Upper lobe of left lung (tissue), 6 donors: ENCODE results near the gene LHX4. TPM values are rescaled to one million over a fixed set of nuclear protein-coding genes. Genes with fewer than 3 reads are reported as not detected.

Experiments used
- ATAC-seq, 2 donors: fragments of 200-7000 bp; cut with Tn5 transposase; one replicate each; pipeline ENCODE4 v1.9.1; 2022; ENCODE audit warnings: mild to moderate bottlenecking in 2 of 2, moderate library complexity in 2 of 2; ENCODE audit not compliant: low FRiP score in 2 of 2
- DNase-seq, 2 donors: peaks; one replicate each; pipeline ENCODE4 v3.0.0-alpha.2; 2019 to 2020
- H3K27ac ChIP-seq, 4 donors: fragments of 200-600 bp; sonication (generic); one replicate each; pipeline ENCODE4 v1.5.1; 2016 to 2019
- H3K27me3 ChIP-seq, 4 donors: fragments of 200-600 bp; sonication (generic); one replicate each; pipeline ENCODE4 v1.5.1; 2017 to 2019
- H3K36me3 ChIP-seq, 4 donors: fragments of 200-600 bp; sonication (generic); one replicate each; pipeline ENCODE4 v1.5.1; 2016 to 2019
- H3K4me1 ChIP-seq, 4 donors: fragments of 200-600 bp; sonication (generic); one replicate each; pipeline ENCODE4 v1.5.1; 2018 to 2019
- H3K4me3 ChIP-seq, 4 donors: fragments of 200-600 bp; sonication (generic); one replicate each; pipeline ENCODE4 v1.5.1; 2017 to 2019; ENCODE audit warnings: mild to moderate bottlenecking in 2 of 4, moderate library complexity in 1 of 4
- H3K9me3 ChIP-seq, 4 donors: fragments of 200-600 bp; sonication (generic); one replicate each; pipeline ENCODE4 v1.5.1; 2018 to 2019
- CTCF ChIP-seq, 6 experiments: fragments of 450-650 bp in 4 of 6; fragments of 200-600 bp in 2 of 6; sonication (generic) in 2 of 6; IDR thresholded peaks; one replicate each; pipeline ENCODE4 v1.5.1; 2016 to 2019; ENCODE audit warnings: antibody characterized with exemption in 6 of 6
- EP300 ChIP-seq, 4 donors: sonication (generic); formaldehyde crosslinking; IDR thresholded peaks; one replicate each; pipeline ENCODE4 v1.5.1; 2017; ENCODE audit warnings: antibody characterized with exemption in 4 of 4, control low read depth in 2 of 4
- POLR2A ChIP-seq, 4 donors: fragments of 450-650 bp; IDR thresholded peaks; one replicate each; pipeline ENCODE4 v1.5.1; 2016 to 2017; ENCODE audit warnings: antibody characterized with exemption in 4 of 4, mild to moderate bottlenecking in 2 of 4
- POLR2AphosphoS5 ChIP-seq, 2 donors: sonication (generic); formaldehyde crosslinking; IDR thresholded peaks; one replicate each; pipeline ENCODE4 v1.5.1; 2017; ENCODE audit warnings: antibody characterized with exemption in 2 of 2
- WGBS, 2 donors: methylation state at CpG; one replicate each; pipeline ENCODE4 v1.1.5; 2017 to 2018; 5-methylcytosine and 5-hydroxymethylcytosine counted together
- total RNA-seq, 6 donors: library from RNA; depleted of rRNA in 4 of 6; stranded (reverse); fragments of >200 nt in 4 of 6; gene quantifications; one replicate each; pipeline versions ENCODE4 v1.1.0 to v1.2.1, GENCODE V29; 2016 to 2021
- donor health status: DM: no; HTN: no; CAD: no; lungs with moderate emphysema.
- donor health status: DM: no; HTN: yes; CAD: no; lungs with severe emphysema.

Gene LHX4
- total RNA-seq, 6 donors from 2014 or later, result 0.17 to 1.0 (median 0.30) TPM; not detected in 3

- no peaks in the 10 kb centered on the region for H3K4me1 ChIP-seq
- TF ChIP-seq EP300 (IDR thresholded peaks at IDR 0.05), result no peak
- no peak for TF ChIP-seq POLR2A (IDR thresholded peaks at IDR 0.05)
- no peak for TF ChIP-seq POLR2AphosphoS5 (IDR thresholded peaks at IDR 0.05)
- no peak for TF ChIP-seq CTCF (IDR thresholded peaks at IDR 0.05)
- H3K27ac ChIP-seq, result no peak overlapping the region
- 90 to 93% methylated on average over 5 to 9 of the region's 9 CpGs for WGBS, 2 donors
- H3K27me3 ChIP-seq, result peaks cover 0 to 15% (median 7%) of the 10 kb centered on the region in 4 donors
- no peak for ATAC-seq
- no peak for DNase-seq
- no peak overlapping the region for H3K4me3 ChIP-seq
- no peaks in the 10 kb centered on the region for H3K9me3 ChIP-seq
- H3K36me3 ChIP-seq, result no peaks in the 10 kb centered on the region
Observed at GRCh38 chr1:180254496-180254819, 24.4 kb downstream of the LHX4 start.

- no peaks in the 10 kb centered on the region for H3K9me3 ChIP-seq
- TF ChIP-seq CTCF (IDR thresholded peaks at IDR 0.05), result no peak
- TF ChIP-seq POLR2AphosphoS5 (IDR thresholded peaks at IDR 0.05), result no peak
- TF ChIP-seq POLR2A (IDR thresholded peaks at IDR 0.05), result no peak
- TF ChIP-seq EP300 (IDR thresholded peaks at IDR 0.05), result no peak
- no peaks in the 10 kb centered on the region for H3K36me3 ChIP-seq
- peaks cover 0 to 19% (median 9%) of the 10 kb centered on the region in 4 donors for H3K27me3 ChIP-seq
- no peaks in the 10 kb centered on the region for H3K4me1 ChIP-seq
- no peak for ATAC-seq
- H3K27ac ChIP-seq, result no peak overlapping the region
- H3K4me3 ChIP-seq, result no peak overlapping the region
- 80 to 89% methylated on average over 1 to 11 of the region's 11 CpGs for WGBS, 2 donors
- DNase-seq, result no peak
Observed at GRCh38 chr1:180254854-180255253, 24.8 kb downstream of the LHX4 start.

- ATAC-seq (no peak), DNase-seq (no peak)
- 80 to 81% methylated on average over 14 to 18 of the region's 18 CpGs for WGBS, 2 donors
Observed at GRCh38 chr1:180255536-180256340, 25.7 kb downstream of the LHX4 start.

GRCh38 chr1:180256341-180257027 lies 26.4 kb downstream of the LHX4 start:
- Histone ChIP-seq H3K27me3 (peaks cover 0 to 27% (median 10%) of the 10 kb centered on the region in 4 donors), H3K4me3 (no peak overlapping the region), H3K36me3 (no peaks in the 10 kb centered on the region), H3K9me3 (no peaks in the 10 kb centered on the region), H3K4me1 (no peaks in the 10 kb centered on the region), H3K27ac (no peak overlapping the region)
- WGBS, 2 donors, result 74 to 84% methylated on average over 13 to 15 of the region's 15 CpGs
- no peak for TF ChIP-seq POLR2A (IDR thresholded peaks at IDR 0.05)
- TF ChIP-seq CTCF (IDR thresholded peaks at IDR 0.05), result no peak
- TF ChIP-seq POLR2AphosphoS5 (IDR thresholded peaks at IDR 0.05), result no peak
- ATAC-seq, result no peak
- DNase-seq, result no peak

More at GRCh38 chr1:180255536-180256340, 25.7 kb downstream of the LHX4 start:
- Histone ChIP-seq H3K27ac (no peak overlapping the region), H3K27me3 (peaks cover 0 to 23% (median 10%) of the 10 kb centered on the region in 4 donors), H3K36me3 (no peaks in the 10 kb centered on the region), H3K4me3 (no peak overlapping the region), H3K4me1 (no peaks in the 10 kb centered on the region), H3K9me3 (no peaks in the 10 kb centered on the region)
- no peak for TF ChIP-seq CTCF (IDR thresholded peaks at IDR 0.05)
- no peak for TF ChIP-seq POLR2A (IDR thresholded peaks at IDR 0.05)
- no peak for TF ChIP-seq EP300 (IDR thresholded peaks at IDR 0.05)
- no peak for TF ChIP-seq POLR2AphosphoS5 (IDR thresholded peaks at IDR 0.05)
